ENCODE measurements around the gene SOX18. TPM values are rescaled to one million over a fixed set of nuclear protein-coding genes. Genes with fewer than 3 reads are reported as not detected.

The SOX18 gene
- total RNA-seq, 1 donor from 2014 or later: 8.7 TPM

GRCh38 chr20:64080813-64081623, 31.6 kb upstream of the SOX18 start:
- no peak for DNase-seq (ENCODE audit: low spot score)

GRCh38 chr20:64080013-64080812, 30.8 kb upstream of the SOX18 start, which contains the start of gene OPRL1:
TSS of gene OPRL1 (plus strand) at chr20:64080082. CDS start at chr20:64092721, 12,639 bp downstream.
- no peak for DNase-seq (ENCODE audit: low spot score)

- DNase-seq (ENCODE audit: low spot score): peak; percentile 81
Measured at GRCh38 chr20:64079273-64080012, 30.0 kb upstream of the SOX18 start, which contains the start of gene RGS19. TSS of gene RGS19 (minus strand) at chr20:64079518. CDS start at chr20:64076886, 2,632 bp downstream.

GRCh38 chr20:64078934-64079272, 29.5 kb upstream of the SOX18 start:
- DNase-seq (ENCODE audit: low spot score): no peak

GRCh38 chr20:64077876-64078551, 28.6 kb upstream of the SOX18 start:
- no peak for DNase-seq (ENCODE audit: low spot score)

- no peak for DNase-seq (ENCODE audit: low spot score)
Measured at GRCh38 chr20:64077541-64077875, 28.1 kb upstream of the SOX18 start.

GRCh38 chr20:64077094-64077493, 27.7 kb upstream of the SOX18 start:
- DNase-seq (ENCODE audit: low spot score): no peak

GRCh38 chr20:64076061-64076997, 26.9 kb upstream of the SOX18 start:
- no peak for DNase-seq (ENCODE audit: low spot score)

GRCh38 chr20:64075556-64075955, 26.1 kb upstream of the SOX18 start:
- no peak for DNase-seq (ENCODE audit: low spot score)

- DNase-seq (ENCODE audit: low spot score): no peak
Measured at GRCh38 chr20:64074963-64075362, 25.5 kb upstream of the SOX18 start.

GRCh38 chr20:64074184-64074789, 24.8 kb upstream of the SOX18 start:
- DNase-seq (ENCODE audit: low spot score): no peak

- DNase-seq (ENCODE audit: low spot score): no peak
Measured at GRCh38 chr20:64073476-64074183, 24.2 kb upstream of the SOX18 start.

GRCh38 chr20:64072498-64073063, 23.1 kb upstream of the SOX18 start:
- no peak for DNase-seq (ENCODE audit: low spot score)

GRCh38 chr20:64071341-64072332, 22.2 kb upstream of the SOX18 start:
- DNase-seq (ENCODE audit: low spot score): no peak

- no peak for DNase-seq (ENCODE audit: low spot score)
Measured at GRCh38 chr20:64070244-64070993, 21.0 kb upstream of the SOX18 start.

GRCh38 chr20:64069614-64070243, 20.3 kb upstream of the SOX18 start:
- DNase-seq (ENCODE audit: low spot score): no peak
